Neutrophil (primary cell): ENCODE results near the gene TRIM10.
"Not testable (repeated sequence)": the region's sequence is repeated elsewhere in the genome, so short reads cannot be mapped to it uniquely, and the experiment has no call there.

Source experiments
- H3K27ac ChIP-seq: fragments of 200-600 bp; sonication (generic); 2 replicates; pipeline ENCODE4 v1.5.1; 2016; ENCODE audit warnings: mild to moderate bottlenecking, moderate library complexity
- H3K27me3 ChIP-seq: fragments of 200-600 bp; sonication (generic); 2 replicates; pipeline ENCODE4 v1.6.0; 2016; ENCODE audit warnings: mild to moderate bottlenecking
- H3K36me3 ChIP-seq: fragments of 200-600 bp; sonication (generic); 2 replicates; pipeline ENCODE4 v1.5.1; 2017
- H3K4me1 ChIP-seq, 2 experiments: fragments of 200-600 bp in 1 of 2; sonication (generic) in 1 of 2; 1 replicate in 1 of 2; 2 replicates in 1 of 2; pipeline versions ENCODE4 v1.5.1 to v1.6.1; 2013 to 2016; ENCODE audit warnings: low read depth in 1 of 2, low read length in 1 of 2, mild to moderate bottlenecking in 1 of 2, moderate library complexity in 1 of 2; ENCODE audit not compliant: control insufficient read depth in 1 of 2, insufficient read depth in 1 of 2
- H3K4me3 ChIP-seq, 2 experiments: fragments of 200-600 bp in 1 of 2; sonication (generic) in 1 of 2; 1 replicate in 1 of 2; 2 replicates in 1 of 2; pipeline ENCODE4 v1.5.1; 2013 to 2016; ENCODE audit warnings: low read depth in 1 of 2, low read length in 1 of 2, mild to moderate bottlenecking in 1 of 2, moderate library complexity in 1 of 2
- H3K9me3 ChIP-seq: fragments of 200-600 bp; sonication (generic); 2 replicates; pipeline ENCODE4 v1.5.1; 2016
- TF ChIP-seq, protein P1 (sequence below): fragments of 200-600 bp; sonication (generic); IDR thresholded peaks from 2 replicates; pipeline ENCODE4 v1.5.1; 2016; ENCODE audit warnings: antibody characterized with exemption

The TRIM10 gene

GRCh38 chr6:30169658-30170614 lies 8.9 kb upstream of the TRIM10 start:
- no peaks in the 10 kb centered on the region for H3K9me3 ChIP-seq
- H3K27me3 ChIP-seq: peaks cover 83% of the 10 kb centered on the region
- H3K27ac ChIP-seq: no peak overlapping the region
- peaks cover 4 to 8% of the 10 kb centered on the region in 2 experiments for H3K4me1 ChIP-seq
- no peak overlapping the region for H3K4me3 ChIP-seq
- TF ChIP-seq, protein P1, sequence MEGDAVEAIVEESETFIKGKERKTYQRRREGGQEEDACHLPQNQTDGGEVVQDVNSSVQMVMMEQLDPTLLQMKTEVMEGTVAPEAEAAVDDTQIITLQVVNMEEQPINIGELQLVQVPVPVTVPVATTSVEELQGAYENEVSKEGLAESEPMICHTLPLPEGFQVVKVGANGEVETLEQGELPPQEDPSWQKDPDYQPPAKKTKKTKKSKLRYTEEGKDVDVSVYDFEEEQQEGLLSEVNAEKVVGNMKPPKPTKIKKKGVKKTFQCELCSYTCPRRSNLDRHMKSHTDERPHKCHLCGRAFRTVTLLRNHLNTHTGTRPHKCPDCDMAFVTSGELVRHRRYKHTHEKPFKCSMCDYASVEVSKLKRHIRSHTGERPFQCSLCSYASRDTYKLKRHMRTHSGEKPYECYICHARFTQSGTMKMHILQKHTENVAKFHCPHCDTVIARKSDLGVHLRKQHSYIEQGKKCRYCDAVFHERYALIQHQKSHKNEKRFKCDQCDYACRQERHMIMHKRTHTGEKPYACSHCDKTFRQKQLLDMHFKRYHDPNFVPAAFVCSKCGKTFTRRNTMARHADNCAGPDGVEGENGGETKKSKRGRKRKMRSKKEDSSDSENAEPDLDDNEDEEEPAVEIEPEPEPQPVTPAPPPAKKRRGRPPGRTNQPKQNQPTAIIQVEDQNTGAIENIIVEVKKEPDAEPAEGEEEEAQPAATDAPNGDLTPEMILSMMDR: no peak
- no peaks in the 10 kb centered on the region for H3K36me3 ChIP-seq

- Histone ChIP-seq H3K36me3 (no peaks in the 10 kb centered on the region), H3K4me1 (peaks cover 4 to 8% of the 10 kb centered on the region in 2 experiments), H3K27ac (no peak overlapping the region), H3K4me3 (no peak overlapping the region), H3K9me3 (no peaks in the 10 kb centered on the region), H3K27me3 (peaks cover 71% of the 10 kb centered on the region)
- TF ChIP-seq, protein P1: no peak
These were observed 7.7 kb upstream of the TRIM10 start for GRCh38 chr6:30168741-30169140.

GRCh38 chr6:30167101-30167500 lies 6.1 kb upstream of the TRIM10 start:
- Histone ChIP-seq H3K9me3 (no peaks in the 10 kb centered on the region), H3K4me1 (peaks cover 2 to 6% of the 10 kb centered on the region in 2 experiments), H3K27ac (no peak overlapping the region), H3K36me3 (no peaks in the 10 kb centered on the region), H3K27me3 (peaks cover 54% of the 10 kb centered on the region), H3K4me3 (no peak overlapping the region)
- TF ChIP-seq, protein P1: no peak

- H3K36me3 ChIP-seq, H3K4me3 ChIP-seq, H3K4me1 ChIP-seq, H3K9me3 ChIP-seq, H3K27ac ChIP-seq: not testable (repeated sequence)
- peaks cover 36% of the 10 kb centered on the region for H3K27me3 ChIP-seq
These were observed 4.2 kb upstream of the TRIM10 start for GRCh38 chr6:30165238-30165637.

DNA sequence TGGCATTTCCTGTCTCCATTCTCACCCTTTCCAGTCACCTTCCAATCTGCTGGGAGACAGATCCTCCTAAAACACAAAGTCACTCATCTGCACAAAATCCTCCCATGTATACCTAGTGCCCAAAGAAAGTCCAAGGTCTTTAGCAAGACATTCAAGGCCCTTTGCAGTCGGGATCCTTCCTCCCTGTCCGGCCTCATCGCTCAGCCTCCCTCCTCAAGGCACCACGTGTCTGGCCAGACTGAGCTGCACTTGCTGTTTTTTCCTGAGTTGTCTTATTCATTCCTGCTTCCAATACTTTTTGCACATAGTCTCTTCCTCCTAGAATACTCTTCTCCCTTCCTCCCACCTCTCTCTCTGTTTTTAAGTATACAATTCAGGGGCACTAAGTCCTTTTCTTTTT lies 3.7 kb upstream of the TRIM10 start:
- no peaks in the 10 kb centered on the region for H3K4me1 ChIP-seq
- H3K36me3 ChIP-seq: no peaks in the 10 kb centered on the region
- H3K4me3 ChIP-seq: no peak overlapping the region
- H3K27me3 ChIP-seq: peaks cover 30% of the 10 kb centered on the region
- H3K27ac ChIP-seq: no peak overlapping the region
- H3K9me3 ChIP-seq: no peaks in the 10 kb centered on the region
- TF ChIP-seq, protein P1: no peak

- Histone ChIP-seq H3K9me3 (no peaks in the 10 kb centered on the region), H3K4me1 (no peaks in the 10 kb centered on the region), H3K27me3 (peaks cover 24% of the 10 kb centered on the region), H3K27ac (no peak overlapping the region), H3K36me3 (no peaks in the 10 kb centered on the region), H3K4me3 (no peak overlapping the region)
- TF ChIP-seq, protein P1: no peak
These were observed 3.1 kb upstream of the TRIM10 start for GRCh38 chr6:30163918-30164654.
